GM03348 (cell line): ENCODE data around the gene TNS3.

ENCODE experiments used
- DNase-seq: peaks from one replicate; pipeline ENCODE4 v3.0.0; 2012; ENCODE audit warnings: low spot score

TNS3 gene

DNA sequence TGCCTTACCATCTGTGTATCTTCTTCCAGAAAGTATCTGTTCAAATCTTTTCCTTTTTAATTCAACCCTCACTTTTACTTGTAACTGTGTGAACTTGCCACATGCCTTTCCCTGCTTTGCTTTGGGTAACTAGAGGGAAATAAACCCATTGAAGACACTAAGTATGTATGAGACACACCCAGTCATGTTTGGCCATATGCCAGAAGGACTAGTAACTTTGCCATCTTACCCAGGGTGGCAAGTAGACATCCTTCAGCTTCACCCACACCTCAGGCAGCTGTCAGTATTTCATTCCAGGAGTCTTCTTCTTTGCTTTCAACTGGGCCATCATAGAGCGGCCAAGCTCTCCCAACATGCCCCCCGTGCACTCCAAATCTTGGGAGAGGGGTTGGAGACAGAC lies 323.1 kb downstream of the TNS3 start:
- no peak for DNase-seq

DNA sequence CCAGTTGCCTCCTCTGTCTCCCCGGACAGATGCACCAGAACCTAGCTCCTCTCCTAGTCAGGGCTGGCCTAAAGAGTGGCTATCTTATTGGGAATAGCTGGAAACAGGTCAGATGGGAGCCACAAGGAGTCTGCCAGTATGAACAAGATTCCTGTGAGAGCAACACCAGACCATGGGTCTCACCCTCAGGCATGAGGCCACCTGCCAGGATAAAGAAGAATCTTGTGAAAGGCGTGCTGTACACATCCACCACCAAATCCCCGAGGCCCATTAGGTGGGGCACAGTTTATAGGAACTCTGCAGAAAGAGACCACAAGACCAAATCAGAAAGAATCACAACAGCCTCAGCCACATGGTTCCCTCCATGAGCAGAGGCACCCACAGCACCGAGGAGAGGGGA lies 325.9 kb downstream of the TNS3 start:
- DNase-seq = no peak

DNA sequence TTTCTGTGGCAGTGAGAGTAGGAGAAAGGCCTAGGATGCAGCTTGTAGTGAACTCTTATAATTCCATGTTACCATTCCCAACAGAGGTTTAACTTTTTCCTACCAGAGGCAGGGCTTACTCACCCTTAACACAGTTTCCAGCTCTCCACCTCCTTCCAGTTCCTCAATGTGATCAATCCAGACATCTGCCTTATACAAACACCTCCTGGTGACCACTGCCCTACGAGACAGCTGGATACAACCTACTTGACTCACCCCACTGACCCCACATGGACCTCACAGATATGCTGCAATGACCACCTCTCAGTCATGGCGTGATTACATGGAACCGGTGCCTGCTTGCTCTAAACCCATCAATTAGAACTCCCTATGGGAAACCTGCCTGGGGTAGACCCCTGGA lies 326.5 kb downstream of the TNS3 start:
- DNase-seq = no peak

DNA sequence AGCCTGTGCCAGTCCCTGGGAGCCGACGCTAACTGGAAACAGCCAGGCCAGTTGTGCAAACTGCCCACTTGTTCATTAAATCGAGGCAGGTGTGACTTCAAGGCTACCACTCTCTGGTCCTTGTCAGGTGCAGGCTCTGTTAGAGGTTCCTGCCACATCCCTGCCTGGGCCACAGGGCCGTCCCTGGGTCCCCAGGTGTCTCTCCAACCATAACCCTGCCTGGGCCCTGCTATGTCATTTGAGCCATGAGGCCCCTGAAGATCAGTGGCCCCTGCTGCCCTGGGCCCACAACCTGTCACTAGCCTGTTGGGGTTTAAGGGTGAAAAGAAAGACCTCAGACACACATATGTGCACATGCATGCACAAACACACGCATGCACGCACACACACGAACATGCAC lies 326.9 kb downstream of the TNS3 start:
- no peak for DNase-seq

DNA sequence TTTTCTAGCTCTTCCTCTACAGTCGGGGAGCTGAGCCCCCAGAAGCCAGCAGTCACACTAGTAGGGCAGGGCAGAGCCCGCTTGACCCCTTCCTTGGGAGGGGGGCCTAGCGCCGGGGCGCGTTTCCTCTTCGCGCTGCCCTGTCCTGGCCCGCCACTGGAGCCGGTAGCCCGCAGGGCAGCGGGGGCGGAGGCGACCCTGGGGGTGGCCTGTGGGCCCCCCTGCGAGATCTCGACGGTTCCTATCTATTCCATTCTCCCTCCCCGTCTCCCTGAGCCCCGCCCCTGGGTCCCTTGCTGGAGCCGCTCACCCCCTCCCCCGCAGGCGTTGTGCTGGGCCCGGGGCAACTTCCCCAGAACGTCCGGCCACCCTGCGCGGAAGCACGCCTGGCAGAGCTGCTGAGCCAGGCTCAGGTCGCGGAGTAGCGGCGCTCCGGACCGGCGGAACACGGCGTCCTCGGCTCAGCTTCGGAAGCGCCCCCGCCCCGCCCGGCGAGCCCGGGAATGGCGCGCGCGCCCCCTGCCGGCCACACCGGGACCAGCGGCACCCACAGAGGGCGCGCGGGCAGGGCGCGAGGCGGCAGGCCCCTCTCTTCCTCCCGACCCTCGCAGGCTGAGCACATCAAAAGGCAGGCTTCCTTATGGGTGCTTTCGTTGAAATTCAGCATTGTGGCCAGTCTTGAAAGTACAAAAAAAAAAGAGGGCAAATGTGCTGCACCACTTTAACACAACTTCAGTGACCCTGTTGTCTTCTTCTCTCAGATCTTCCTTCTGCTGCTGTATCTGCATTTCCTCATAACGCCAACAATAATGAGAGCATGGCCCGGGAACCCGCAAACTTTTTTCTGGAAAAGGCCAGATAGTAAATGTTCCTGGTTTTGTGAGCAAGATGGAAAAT lies 327.6 kb downstream of the TNS3 start:
- peak; percentile 96 for DNase-seq

DNA sequence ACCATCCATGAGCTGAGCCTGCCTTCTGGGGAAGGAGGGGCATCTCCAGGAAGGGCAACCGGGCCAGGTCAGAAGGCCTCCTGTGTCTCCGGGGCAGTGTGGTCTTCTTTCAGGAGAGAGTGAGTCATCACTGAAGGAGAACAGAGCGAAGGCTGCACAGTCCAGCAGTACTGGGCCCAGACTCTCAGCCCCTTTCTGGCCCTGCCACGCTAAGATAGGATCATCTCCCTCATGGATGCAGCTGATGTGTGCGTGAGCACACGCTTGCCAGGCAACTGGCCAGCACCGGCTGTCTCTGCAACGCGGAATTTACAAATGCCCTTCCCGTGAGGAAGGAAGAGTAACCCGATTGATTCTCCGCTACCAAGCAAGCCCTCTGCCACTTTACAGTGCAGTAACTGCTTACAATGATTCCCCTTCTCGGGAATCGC lies 328.2 kb downstream of the TNS3 start:
- DNase-seq = peak; percentile 77

DNA sequence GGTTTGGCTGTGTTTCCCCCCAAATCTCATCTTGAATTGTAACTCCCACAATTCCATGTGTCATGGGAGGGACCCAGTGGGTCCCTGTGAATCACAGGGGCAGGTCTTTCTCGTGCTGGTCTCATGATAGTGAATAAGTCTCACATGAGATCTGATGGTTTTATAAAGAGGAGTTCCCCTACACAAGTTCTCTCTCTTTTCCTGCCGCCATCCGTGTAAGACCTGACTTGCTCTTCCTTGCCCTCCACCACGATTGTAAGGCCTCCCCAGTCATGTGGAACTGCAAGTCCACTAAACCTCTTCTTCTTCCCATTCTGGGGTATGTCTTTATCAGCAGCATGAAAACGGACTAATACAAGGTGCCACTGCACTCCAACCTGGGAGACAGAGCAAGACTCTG lies 329.2 kb downstream of the TNS3 start:
- DNase-seq = no peak

DNA sequence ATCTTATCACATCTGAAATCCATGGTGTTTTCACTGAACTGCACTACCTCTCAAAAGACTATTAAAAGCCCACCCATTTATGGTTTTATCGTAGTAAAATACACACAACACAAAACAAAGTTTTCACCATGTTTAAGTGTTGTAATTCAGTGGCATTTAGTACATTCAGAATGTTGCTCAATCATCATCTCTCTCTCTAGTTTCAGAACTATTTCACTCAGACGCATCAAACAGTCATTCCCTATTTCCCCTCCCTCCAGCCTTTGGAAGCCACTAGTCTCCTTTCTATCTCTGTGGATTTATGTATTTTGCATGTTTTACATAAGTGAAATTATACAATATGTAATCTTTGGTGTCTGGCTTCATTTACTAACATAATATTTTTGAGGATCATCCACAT lies 332.6 kb downstream of the TNS3 start:
- no peak for DNase-seq

DNA sequence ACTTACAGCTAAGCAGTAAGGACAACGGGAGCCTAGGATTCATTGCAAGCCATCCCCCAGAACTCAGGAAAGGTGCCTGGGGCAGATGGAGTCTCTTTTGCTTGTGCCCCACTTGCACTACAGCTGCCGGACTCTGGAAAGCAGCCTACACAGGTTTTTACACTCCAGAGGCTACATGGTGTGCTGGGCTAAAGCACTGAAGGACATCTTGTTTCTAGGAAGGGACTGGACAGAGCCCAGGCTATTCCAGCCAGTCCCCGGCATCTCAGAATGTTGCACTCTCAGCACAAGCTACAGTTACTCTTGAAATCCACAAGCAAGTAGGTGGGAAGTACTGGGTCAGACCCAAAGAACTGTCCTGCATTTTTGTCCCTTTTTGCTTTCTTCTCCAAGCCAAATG lies 333.1 kb downstream of the TNS3 start:
- DNase-seq = no peak

DNA sequence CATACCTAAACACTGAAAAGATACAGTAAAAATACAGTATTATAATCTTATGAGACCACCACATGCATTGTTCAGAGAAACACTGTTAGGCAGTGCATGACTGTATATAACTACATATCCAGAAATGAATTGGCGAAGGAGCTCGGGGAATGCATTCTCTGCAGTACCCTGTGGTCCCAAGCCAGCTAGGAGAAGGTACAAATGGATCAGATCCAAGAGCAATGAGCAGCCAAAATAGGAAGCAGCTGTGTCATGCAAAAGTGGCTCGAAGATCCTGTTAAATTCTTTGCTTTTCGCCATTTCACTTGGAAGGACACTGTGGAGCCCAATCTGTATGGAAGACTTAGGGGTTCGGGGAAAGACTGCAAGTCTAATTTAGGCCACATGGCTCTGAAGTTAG lies 334.8 kb downstream of the TNS3 start:
- DNase-seq = no peak

DNA sequence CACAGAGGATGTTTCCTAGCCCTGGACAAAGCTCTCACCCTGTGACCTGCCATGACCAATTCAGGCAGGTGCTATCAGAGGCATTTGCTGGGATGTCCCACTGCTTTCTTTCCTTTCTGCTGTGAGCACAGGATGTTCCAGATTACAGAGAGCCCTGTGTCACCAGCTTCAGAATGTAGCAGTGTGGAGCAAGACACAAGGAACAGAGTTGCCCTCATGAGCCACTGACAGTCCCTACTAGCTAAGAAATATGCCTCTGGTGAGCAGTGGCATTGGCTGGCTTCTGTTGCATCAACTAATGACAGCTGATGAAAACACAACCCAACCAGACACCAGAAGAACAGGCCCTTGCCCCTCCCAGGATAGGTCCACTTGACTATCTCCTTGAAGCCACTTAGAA lies 337.2 kb downstream of the TNS3 start:
- no peak for DNase-seq

DNA sequence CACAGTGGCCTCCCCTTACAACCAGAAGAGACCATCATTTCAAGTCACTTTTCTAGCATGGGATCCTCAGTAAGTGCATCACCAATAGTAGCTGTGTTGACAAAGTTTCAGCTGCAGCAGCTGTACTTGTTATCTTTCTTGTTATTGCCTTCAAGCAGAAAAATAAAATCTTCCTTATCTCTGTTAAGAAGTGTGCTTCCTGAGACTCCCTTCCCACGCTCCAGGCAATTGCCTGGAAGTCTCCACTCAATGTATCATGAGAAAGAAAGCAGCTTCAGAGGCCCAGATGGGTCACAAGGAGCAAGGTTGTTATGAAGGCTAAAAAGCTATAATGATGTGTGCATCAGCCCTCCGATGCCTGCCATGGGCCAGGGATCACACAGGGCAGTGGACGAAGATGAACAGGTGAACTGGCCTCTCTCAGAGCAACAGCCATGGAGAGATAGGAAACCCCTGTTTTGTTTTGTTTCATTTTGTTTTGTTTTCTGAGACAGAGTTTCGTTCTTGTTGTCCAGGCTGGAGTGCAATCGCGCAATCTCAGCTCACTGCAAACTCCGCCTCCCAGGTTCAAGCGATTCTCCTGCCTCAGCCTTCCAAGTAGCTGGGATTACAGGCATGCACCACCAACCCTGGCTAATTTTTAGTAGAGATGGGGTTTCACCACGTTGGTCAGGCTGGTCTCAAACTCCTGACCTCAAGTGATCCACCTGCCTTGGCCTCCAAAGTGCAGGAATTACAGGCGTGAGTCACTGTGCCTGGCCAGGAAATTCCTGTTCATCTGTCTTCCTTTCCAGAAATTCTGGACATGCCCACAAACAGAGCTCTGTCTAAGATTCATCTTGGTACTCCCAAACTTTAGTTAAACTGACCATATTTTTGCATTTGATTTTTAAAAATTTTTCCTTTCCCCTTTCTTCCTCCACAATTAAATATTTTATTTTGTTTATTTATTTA lies 340.5 kb downstream of the TNS3 start:
- DNase-seq = no peak

DNA sequence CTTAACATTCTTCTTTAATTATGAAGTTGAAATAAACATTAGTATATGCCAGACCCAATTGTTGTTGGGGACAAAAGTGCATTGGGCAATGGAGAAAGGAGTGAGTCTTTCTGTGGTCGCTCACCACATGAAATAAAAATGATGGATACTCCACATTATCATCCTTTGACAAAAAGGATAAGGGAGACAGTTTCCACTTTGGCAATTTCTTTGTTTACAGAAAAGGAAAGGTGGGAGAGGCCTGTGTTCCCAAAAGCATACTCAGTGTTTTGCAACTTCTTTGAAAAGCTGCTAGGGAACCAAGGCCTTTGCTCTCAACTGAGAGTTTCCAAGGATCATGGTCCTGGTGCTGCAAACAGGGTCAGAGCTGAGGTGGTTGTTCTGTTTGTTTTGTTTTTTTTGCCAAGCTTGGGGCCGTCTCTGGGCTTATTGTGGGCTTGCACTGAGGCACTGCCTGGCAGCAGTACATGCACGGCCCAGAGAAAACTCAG lies 341.9 kb downstream of the TNS3 start:
- DNase-seq = peak; percentile 29

DNA sequence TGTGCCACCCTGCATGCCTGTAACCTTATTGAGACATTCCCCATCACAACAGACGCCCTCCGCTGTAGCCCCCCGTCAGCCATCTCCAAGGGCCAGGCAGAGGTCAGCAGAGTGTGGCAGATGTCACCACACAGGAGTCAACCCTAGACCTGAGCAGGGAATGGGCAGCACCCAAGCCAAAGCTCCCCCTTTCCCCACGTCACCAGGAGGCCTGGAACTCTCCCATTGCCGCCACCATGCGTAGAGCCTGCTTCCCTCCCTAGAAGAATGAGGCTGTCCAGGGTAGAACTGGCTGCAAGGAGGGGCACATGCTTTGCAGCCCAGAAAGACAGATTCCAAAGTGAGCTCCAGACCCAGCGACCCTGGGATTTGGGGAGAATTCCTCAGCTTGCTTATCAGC lies 342.9 kb downstream of the TNS3 start:
- DNase-seq = no peak

DNA sequence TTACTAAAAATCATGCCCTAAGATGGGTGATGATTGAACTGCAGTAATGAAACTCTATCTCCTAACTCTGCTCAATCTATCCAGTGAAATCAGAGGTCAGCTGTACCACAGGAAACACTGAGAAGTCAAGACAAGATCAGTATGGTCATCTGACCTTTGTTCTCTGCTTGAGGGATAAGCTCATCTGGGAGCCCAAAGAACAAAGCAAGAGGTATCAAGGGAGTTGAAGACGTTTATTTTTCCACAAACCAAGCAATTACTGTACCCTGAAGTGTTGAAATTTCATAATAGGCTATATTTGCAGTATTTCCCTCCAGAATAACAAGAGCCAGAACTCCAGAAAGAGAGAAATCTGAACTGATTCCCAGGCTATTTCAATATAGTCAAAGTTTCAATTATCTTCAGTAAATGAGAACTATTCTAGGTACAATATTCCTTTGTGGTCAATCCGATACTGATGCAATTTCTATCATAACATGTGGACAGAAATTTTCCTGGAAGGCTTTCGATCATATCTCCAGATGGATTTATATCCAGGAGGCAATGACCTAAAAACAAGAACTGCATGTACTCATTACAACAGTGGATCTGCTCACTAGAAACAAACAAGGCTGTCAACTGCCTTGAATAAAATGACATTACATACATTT lies 345.3 kb downstream of the TNS3 start:
- no peak for DNase-seq

DNA sequence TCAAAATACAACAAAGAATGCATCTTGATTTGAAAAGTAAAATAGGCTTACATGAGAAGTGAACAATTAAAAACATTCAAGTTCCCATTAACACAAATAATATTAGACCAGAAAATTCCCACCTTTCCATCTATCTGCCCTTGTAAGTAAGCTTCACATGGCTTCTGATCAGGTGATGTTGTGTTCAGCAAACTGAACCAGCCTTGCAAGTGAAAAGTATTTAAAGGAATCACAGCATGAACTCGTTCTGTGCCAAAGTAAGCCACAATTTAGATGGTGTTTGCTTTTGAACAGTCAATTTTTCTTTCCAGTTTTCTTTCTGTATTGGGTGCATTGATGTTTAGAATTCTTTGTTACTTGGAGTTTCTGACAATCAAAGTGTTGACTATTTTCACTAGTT lies 347.9 kb downstream of the TNS3 start:
- DNase-seq = no peak

DNA sequence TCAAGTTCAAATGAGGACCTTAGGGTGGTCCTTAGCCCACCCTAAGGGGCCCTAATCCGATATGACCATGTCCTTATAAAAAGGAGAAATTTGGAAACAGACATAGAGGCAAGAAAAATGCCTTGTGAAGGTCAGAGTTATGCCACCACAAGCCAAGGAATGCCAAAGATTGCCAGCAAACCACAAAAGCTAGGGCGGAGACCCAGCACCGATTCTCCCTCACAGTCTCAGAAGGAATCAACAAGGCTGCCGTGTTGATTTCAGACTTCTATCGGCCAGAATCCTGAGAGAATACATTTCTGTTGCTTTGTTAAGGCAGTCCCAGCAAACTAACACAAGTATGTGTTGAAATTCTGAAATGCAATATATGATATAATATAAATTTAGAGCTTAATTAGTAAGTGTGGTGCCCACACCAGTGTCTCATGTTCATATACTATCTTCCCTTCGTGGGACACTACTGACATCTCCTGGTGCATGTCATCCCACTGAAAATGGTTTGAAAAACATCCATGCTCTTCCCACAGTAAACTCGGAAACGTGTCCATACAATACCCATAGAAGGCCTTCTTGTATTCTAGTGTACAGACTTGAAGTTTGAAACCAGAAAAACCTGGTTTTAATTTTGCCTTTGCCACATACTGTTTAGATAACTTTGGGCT lies 349.0 kb downstream of the TNS3 start:
- no peak for DNase-seq

DNA sequence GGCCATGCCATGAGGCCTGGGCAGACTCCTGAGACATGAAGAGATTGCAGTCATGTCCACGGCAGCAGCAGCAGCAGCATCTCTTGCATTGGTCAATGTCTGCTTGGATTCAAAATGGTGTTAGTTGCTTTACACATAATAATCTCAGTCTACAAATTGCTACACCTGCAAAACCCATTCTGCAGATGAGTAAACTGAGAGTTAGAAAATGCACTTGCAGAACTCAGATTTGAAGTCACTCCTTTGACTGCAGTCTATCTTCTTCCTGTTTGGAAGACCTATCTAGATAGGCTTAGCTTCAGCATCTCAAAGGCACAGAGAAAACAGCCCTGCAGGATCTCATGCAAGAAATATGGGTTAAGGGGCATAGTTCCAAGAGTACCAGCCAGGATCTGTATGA lies 350.3 kb downstream of the TNS3 start:
- DNase-seq = no peak

DNA sequence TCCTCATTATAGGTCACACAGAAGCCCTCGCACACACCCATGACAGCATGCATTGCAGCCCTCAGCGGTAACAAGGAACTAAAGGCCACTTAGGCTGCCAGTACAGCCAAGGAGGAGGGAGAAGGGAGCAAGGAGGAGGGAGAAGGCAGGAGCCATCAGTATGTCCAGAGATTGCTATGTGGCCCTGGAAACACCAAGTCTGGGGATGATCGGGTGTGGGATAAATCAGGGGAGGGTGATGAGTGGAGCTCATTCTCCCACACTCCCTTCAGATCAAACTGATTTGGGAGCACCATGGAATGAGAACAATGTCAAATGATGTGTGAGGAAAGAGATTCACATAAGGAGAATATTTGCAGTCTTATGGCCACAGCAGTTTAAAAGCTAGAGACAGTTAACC lies 350.9 kb downstream of the TNS3 start:
- peak; percentile 26 for DNase-seq

DNA sequence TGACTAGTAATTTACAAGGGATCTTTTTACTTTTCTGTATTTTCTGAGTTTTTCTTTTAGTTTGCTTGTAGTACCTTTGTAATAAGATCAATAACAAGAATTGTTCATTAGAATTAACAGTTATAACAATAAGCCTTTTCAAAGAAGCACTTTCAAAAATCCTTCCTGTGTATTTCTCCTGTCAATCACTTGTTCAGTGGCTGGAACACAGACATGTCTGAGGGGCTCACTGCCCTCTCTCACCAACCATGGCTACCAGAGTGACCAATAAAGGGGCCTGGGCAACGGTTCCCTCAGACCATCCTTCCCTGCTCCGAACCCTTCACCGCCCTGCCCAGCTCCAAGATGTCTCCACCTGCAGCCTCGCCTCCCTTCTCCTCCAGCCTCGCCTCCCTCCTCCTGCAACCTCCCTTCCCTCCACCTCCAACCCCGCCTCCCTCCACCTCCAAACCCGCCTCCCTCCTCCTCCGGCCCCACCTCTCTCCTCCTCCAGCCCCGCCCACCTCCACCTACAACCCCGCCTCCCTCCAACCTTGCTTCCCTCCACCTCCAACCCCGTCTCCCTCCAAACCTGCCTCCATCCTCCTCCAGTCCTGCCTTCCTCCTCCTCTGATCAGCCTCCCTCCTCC lies 353.4 kb downstream of the TNS3 start:
- DNase-seq = no peak

DNA sequence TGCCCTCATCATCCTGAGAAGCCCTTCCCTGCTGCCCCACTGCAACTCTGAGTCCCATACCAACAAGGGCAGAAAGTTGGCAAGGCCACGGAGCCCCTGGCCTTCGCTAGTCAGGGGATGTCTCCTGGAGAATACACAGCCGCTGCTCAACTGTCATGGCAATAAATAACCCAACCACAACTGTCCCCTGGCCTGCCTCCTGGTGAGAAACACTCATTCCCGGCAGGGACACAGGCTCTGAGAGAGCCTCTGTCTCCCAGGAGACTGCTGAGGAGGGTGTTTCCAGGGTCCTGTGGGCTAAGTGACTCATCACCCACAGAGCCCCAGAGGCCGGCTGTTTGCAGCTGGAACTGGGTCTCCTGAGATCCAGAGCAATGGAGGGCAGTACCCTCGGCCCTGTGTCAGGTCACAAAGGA lies 354.1 kb downstream of the TNS3 start:
- peak; percentile 83 for DNase-seq
